Middle frontal gyrus (tissue), 1 donor: Measurements from ENCODE around the gene RNF41.

ENCODE experiments used
- DNase-seq: peaks from one replicate; pipeline ENCODE4 v3.0.0-alpha.2; 2015; ENCODE audit warnings: low spot score; ENCODE audit errors: extremely low spot score

RNF41 gene

GRCh38 chr12:56154246-56154771 lies 67.4 kb downstream of the RNF41 start:
- DNase-seq: no peak

GRCh38 chr12:56153678-56154065 lies 68.0 kb downstream of the RNF41 start:
- no peak for DNase-seq

GRCh38 chr12:56152756-56153677 lies 68.7 kb downstream of the RNF41 start:
- DNase-seq: no peak
